ENCODE data around the gene HOXA2.

HOXA2 gene

GRCh38 chr7:27071622-27072390 lies 30.7 kb downstream of the HOXA2 start:
- peak; percentile 34 for DNase-seq

GRCh38 chr7:27068259-27068658 lies 34.2 kb downstream of the HOXA2 start:
- DNase-seq: no peak

GRCh38 chr7:27066148-27066547 lies 36.3 kb downstream of the HOXA2 start:
- no peak for DNase-seq

DNA sequence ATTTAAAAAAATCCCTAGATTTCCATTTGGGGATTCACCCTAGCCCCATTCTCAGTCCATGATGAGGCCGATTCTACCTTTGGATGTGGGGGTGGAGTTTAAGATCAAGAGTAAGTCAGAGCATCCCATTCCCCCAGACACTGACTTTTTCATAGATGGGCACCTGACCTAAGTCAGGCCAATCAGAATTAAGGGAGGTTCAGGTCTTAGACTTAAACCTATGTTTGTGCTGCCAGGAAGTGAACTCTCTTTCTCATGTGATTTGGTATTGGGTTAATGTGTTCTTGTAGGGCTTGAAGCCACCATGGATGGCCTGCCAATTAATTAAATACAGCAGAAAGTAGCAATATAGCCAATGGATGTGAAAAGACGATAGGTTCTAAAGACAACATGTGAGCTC lies 36.8 kb downstream of the HOXA2 start:
- DNase-seq: no peak

GRCh38 chr7:27064661-27065060 lies 37.8 kb downstream of the HOXA2 start:
- no peak for DNase-seq

DNA sequence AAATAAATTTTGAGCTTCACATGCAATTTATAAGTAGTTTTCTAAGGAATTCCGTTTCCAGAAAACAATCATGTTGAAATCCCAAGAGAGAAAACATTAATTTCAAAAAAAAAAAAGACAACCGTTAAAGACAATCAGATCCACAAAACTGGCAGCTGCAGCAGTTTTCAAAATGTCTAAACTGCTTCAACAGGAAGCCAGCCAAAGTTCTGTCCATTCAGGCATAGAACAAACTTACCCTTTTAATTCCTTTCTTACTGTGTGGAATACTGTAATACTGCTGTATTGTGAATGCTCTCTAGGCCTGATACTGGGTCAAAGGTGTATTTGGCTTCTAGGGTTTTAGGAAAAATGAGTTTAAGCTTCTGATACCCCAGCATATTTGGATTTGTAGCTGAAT lies 38.3 kb downstream of the HOXA2 start:
- DNase-seq: no peak

- no peak for DNase-seq
Observed at GRCh38 chr7:27062946-27063345, 39.5 kb downstream of the HOXA2 start.

DNA sequence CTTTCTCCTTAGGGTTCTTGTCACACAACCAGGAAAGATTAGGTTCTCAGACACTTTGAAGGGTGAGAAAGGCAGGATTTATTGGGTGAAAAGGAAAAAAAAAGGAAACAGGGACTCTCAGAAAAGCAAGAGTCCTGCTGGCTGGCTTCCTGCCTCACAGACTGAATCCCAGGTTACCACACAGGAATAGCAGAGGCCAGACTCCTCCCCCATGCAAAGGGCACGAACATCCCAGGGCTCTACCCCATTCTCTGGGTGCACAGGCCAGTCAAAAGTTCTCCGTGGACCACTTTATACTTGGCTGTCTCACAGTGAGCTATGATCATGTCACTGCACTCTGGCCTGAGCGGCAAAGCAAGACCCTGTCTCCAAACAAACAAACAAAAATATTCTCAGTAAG lies 49.3 kb downstream of the HOXA2 start:
- DNase-seq: peak; percentile 36

- no peak for DNase-seq
Observed at GRCh38 chr7:27051451-27051850, 51.0 kb downstream of the HOXA2 start.
